Omental fat pad (tissue), 4 donors: ENCODE results near the gene C1orf52. TPM values are rescaled to one million over a fixed set of nuclear protein-coding genes. Genes with fewer than 3 reads are reported as not detected.

Experiments used
- ATAC-seq: fragments of 150-250 bp; one replicate; pipeline ENCODE4 v1.9.1; 2016; ENCODE audit warnings: mild to moderate bottlenecking, moderate library complexity; ENCODE audit not compliant: low FRiP score
- DNase-seq: peaks from one replicate; pipeline ENCODE4 v3.0.0-alpha.2; 2019; ENCODE audit warnings: low spot score
- CTCF ChIP-seq, 3 donors: fragments of 450-650 bp; IDR thresholded peaks; one replicate each; pipeline ENCODE4 v1.5.1; 2016 to 2017; ENCODE audit warnings: antibody characterized with exemption in 3 of 3, mild to moderate bottlenecking in 3 of 3, moderate library complexity in 2 of 3
- total RNA-seq, 4 donors: library from RNA; depleted of rRNA; stranded (reverse); fragments of >200 nt; gene quantifications; one replicate each; pipeline ENCODE4 v1.1.0, GENCODE V29; 2016

C1orf52 gene
- total RNA-seq, 4 donors from 2014 or later: 12.0 to 15.8 (median 12.8) TPM

- DNase-seq (no peak), ATAC-seq (no peak)
- TF ChIP-seq CTCF (IDR thresholded peaks at IDR 0.05): no peak
Observed at GRCh38 chr1:85223334-85223733, 36.1 kb downstream of the C1orf52 start.

- ATAC-seq (peak; percentile 75), DNase-seq (no peak)
- TF ChIP-seq CTCF (IDR thresholded peaks at IDR 0.05): no peak
Observed at GRCh38 chr1:85220756-85221201, 38.7 kb downstream of the C1orf52 start.

- no peak for TF ChIP-seq CTCF (IDR thresholded peaks at IDR 0.05)
- DNase-seq (no peak), ATAC-seq (no peak)
Observed at GRCh38 chr1:85219853-85220610, 39.4 kb downstream of the C1orf52 start.

- TF ChIP-seq CTCF (IDR thresholded peaks at IDR 0.05): no peak
- ATAC-seq: no peak
- DNase-seq: no peak
Observed at GRCh38 chr1:85216697-85217096, 42.8 kb downstream of the C1orf52 start.

GRCh38 chr1:85214654-85215053 is 44.8 kb downstream of the C1orf52 start:
- DNase-seq: no peak
- no peak for TF ChIP-seq CTCF (IDR thresholded peaks at IDR 0.05)
- ATAC-seq: no peak

- DNase-seq (no peak), ATAC-seq (no peak)
- TF ChIP-seq CTCF (IDR thresholded peaks at IDR 0.05): no peak
Observed at GRCh38 chr1:85208488-85208887, 51.0 kb downstream of the C1orf52 start.

GRCh38 chr1:85203573-85204171 is 55.8 kb downstream of the C1orf52 start:
- ATAC-seq (no peak), DNase-seq (no peak)
- no peak for TF ChIP-seq CTCF (IDR thresholded peaks at IDR 0.05)
